HCT116 (cell line): ENCODE results near the gene SULT1C4. TPM values are rescaled to one million over a fixed set of nuclear protein-coding genes. Genes with fewer than 3 reads are reported as not detected.

Experiments
- ATAC-seq: fragments of 200-7000 bp; cut with Tn5 transposase; 2 replicates; pipeline ENCODE4 v1.9.1; 2020; ENCODE audit warnings: mild to moderate bottlenecking, moderate library complexity
- BruUV-seq: library from RNA; stranded (reverse); fragments of 400-500 nt; replicated peaks from 2 replicates; lab custom pipeline; 2021; lab: Mats Ljungman, UMichigan
- CTCF ChIA-PET: fragments of 300-600 bp; sonication (Branson Sonifier 250); formaldehyde crosslinking; loops from one replicate; lab custom pipeline; 2021; ENCODE audit warnings: antibody characterized with exemption; lab: Charles Lee
- POLR2A ChIA-PET: fragments of 300-600, 350-600 bp; sonication (Branson Sonifier 250); formaldehyde crosslinking; loops from one replicate; lab custom pipeline; 2021; ENCODE audit warnings: antibody characterized with exemption; lab: Charles Lee
- RAD21 ChIA-PET, 2 experiments: fragments of 300-600 bp; sonication (Branson Sonifier 250); formaldehyde crosslinking; loops; one replicate each; lab custom pipeline; 2023; ENCODE audit warnings: low total read pairs in 2 of 2; ENCODE audit not compliant: uncharacterized antibody in 2 of 2, unreplicated experiment in 2 of 2, low non-redundant PET in 1 of 2; lab: Charles Lee
- DNase-seq: peaks from one replicate; pipeline ENCODE4 v3.0.0-alpha.2; 2010; ENCODE audit warnings: low read depth, low spot score
- H2AFZ ChIP-seq: fragments of 200-600 bp; shearing (Covaris generic), sonication (generic); 2 replicates; pipeline ENCODE4 v1.6.1; 2017; ENCODE audit warnings: low read depth, mixed run types, mixed read lengths, antibody characterized with exemption, low read length; ENCODE audit not compliant: poor library complexity, severe bottlenecking
- H3K27ac ChIP-seq: 2 replicates; pipeline ENCODE4 v1.5.1; 2012; ENCODE audit warnings: low read depth, low read length
- H3K27me3 ChIP-seq: fragments of 200-600 bp; sonication (generic); 2 replicates; pipeline ENCODE4 v1.6.1; 2016; ENCODE audit warnings: mixed run types, low read length, mixed read lengths; ENCODE audit not compliant: insufficient read depth
- H3K36me3 ChIP-seq, 2 experiments: fragments of 200-500 bp in 1 of 2; fragments of 200-600 bp in 1 of 2; sonication (Bioruptor generic) in 1 of 2; sonication (generic) in 1 of 2; 2 replicates each; pipeline versions ENCODE4 v1.5.1 to v1.6.1; 2014 to 2016; ENCODE audit warnings: low read length in 2 of 2, inconsistent platforms in 1 of 2, mixed read lengths in 1 of 2, mixed run types in 1 of 2; ENCODE audit not compliant: insufficient read depth in 2 of 2, control insufficient read depth in 1 of 2
- H3K4me1 ChIP-seq, 2 experiments: fragments of 200-600 bp in 1 of 2; sonication (generic) in 1 of 2; 2 replicates each; pipeline versions ENCODE4 v1.5.1 to v1.6.1; 2012 to 2017; ENCODE audit warnings: low read length in 2 of 2, inconsistent platforms in 1 of 2, mild to moderate bottlenecking in 1 of 2, mixed read lengths in 1 of 2, mixed run types in 1 of 2, moderate library complexity in 1 of 2; ENCODE audit not compliant: insufficient read depth in 2 of 2, control insufficient read depth in 1 of 2
- H3K4me2 ChIP-seq: fragments of 200-600 bp; sonication (generic); 2 replicates; pipeline ENCODE4 v1.6.1; 2017; ENCODE audit warnings: mixed run types, low read length, mixed read lengths
- H3K4me3 ChIP-seq, 2 experiments: fragments of 200-600 bp in 1 of 2; sonication (generic) in 1 of 2; replicated peaks in 1 of 2; 2 replicates each; pipeline ENCODE4 v1.5.1; 2011 to 2016; ENCODE audit warnings: low read length in 2 of 2, control low read depth in 1 of 2, low read depth in 1 of 2, mild to moderate bottlenecking in 1 of 2, mixed read lengths in 1 of 2, mixed run types in 1 of 2
- H3K79me2 ChIP-seq: fragments of 200-600 bp; sonication (generic); 2 replicates; pipeline ENCODE4 v1.6.1; 2017; ENCODE audit warnings: mild to moderate bottlenecking, mixed run types, low read length, moderate library complexity, mixed read lengths; ENCODE audit not compliant: insufficient read depth
- H3K9ac ChIP-seq: fragments of 200-600 bp; sonication (generic); 2 replicates; pipeline ENCODE4 v1.6.1; 2016; ENCODE audit warnings: low read length, mixed read lengths
- H3K9me2 ChIP-seq: fragments of 200-600 bp; sonication (generic), shearing (Covaris generic); 2 replicates; pipeline ENCODE4 v1.6.1; 2017; ENCODE audit warnings: mixed run types, mild to moderate bottlenecking, moderate library complexity; ENCODE audit not compliant: insufficient read depth
- H3K9me3 ChIP-seq, 2 experiments: fragments of 200-500 bp in 1 of 2; fragments of 200-600 bp in 1 of 2; sonication (Bioruptor generic) in 1 of 2; sonication (generic) in 1 of 2; 2 replicates each; pipeline ENCODE4 v1.6.1; 2014 to 2017; ENCODE audit warnings: low read length in 2 of 2, mixed read lengths in 2 of 2, inconsistent platforms in 1 of 2, low read depth in 1 of 2, mild to moderate bottlenecking in 1 of 2, mixed run types in 1 of 2, moderate library complexity in 1 of 2; ENCODE audit not compliant: control insufficient read depth in 1 of 2, insufficient read depth in 1 of 2
- H4K20me1 ChIP-seq: fragments of 200-600 bp; sonication (generic), shearing (Covaris generic); 2 replicates; pipeline ENCODE4 v1.6.1; 2017; ENCODE audit warnings: mixed run types, mild to moderate bottlenecking, moderate library complexity; ENCODE audit not compliant: insufficient read depth
- EGR1 ChIP-seq: IDR thresholded peaks from 2 replicates; pipeline ENCODE4 v1.6.1; 2012; ENCODE audit warnings: low read depth
- ELF1 ChIP-seq: IDR thresholded peaks from 2 replicates; pipeline ENCODE4 v1.6.1; 2012; ENCODE audit warnings: low read depth, borderline replicate concordance
- EZH2 ChIP-seq: fragments of 200-600 bp; sonication (generic); IDR thresholded peaks from 2 replicates; pipeline ENCODE4 v1.6.1; 2017; ENCODE audit warnings: antibody characterized with exemption, mixed run types
- EZH2phosphoT487 ChIP-seq: fragments of 200-600 bp; IDR thresholded peaks from 2 replicates; pipeline ENCODE4 v1.6.1; 2018; ENCODE audit warnings: antibody characterized with exemption, borderline replicate concordance
- FOSL1 ChIP-seq: IDR thresholded peaks from 2 replicates; pipeline ENCODE4 v1.6.1; 2012; ENCODE audit warnings: low read depth
- RAD21 ChIP-seq: IDR thresholded peaks from 2 replicates; pipeline ENCODE4 v1.6.1; 2012; ENCODE audit warnings: low read depth, mild to moderate bottlenecking
- SIN3A ChIP-seq: IDR thresholded peaks from 2 replicates; pipeline ENCODE4 v1.6.1; 2012; ENCODE audit warnings: low read depth
- ZFX ChIP-seq: fragments of 450-650 bp; IDR thresholded peaks from 2 replicates; pipeline ENCODE4 v1.6.1; 2017
- ZNF274 ChIP-seq: fragments of 200-500 bp; sonication (Bioruptor generic); IDR thresholded peaks from 2 replicates; pipeline ENCODE4 v1.6.1; 2014; ENCODE audit warnings: mild to moderate bottlenecking, low read depth, low read length, inconsistent platforms
- intact Hi-C: fragments of 100-400 bp; cut with micrococcal nuclease; formaldehyde crosslinking; loops from 2 replicates; pipeline ENCODE4 v1.10.0; 2022
- total RNA-seq: library from RNA; stranded (reverse); gene quantifications from one replicate; pipeline ENCODE4 v1.2.1, GENCODE V29; 2021; ENCODE audit not compliant: unreplicated experiment
- TF ChIP-seq, protein P1 (sequence below), 3 experiments: fragments of 200-600 bp in 1 of 3; sonication (generic) in 1 of 3; IDR thresholded peaks in 2 of 3; conservative IDR thresholded peaks in 1 of 3; 2 replicates each; pipeline ENCODE4 v1.5.1; 2012 to 2017; ENCODE audit warnings: low read depth in 2 of 3, low read length in 2 of 3, antibody characterized with exemption in 1 of 3, borderline replicate concordance in 1 of 3, control low read depth in 1 of 3, mild to moderate bottlenecking in 1 of 3, mixed read lengths in 1 of 3, mixed run types in 1 of 3, moderate library complexity in 1 of 3; ENCODE audit not compliant: insufficient read depth in 1 of 3

SULT1C4 gene
- total RNA-seq, 1 experiment from 2014 or later: not detected

DNA sequence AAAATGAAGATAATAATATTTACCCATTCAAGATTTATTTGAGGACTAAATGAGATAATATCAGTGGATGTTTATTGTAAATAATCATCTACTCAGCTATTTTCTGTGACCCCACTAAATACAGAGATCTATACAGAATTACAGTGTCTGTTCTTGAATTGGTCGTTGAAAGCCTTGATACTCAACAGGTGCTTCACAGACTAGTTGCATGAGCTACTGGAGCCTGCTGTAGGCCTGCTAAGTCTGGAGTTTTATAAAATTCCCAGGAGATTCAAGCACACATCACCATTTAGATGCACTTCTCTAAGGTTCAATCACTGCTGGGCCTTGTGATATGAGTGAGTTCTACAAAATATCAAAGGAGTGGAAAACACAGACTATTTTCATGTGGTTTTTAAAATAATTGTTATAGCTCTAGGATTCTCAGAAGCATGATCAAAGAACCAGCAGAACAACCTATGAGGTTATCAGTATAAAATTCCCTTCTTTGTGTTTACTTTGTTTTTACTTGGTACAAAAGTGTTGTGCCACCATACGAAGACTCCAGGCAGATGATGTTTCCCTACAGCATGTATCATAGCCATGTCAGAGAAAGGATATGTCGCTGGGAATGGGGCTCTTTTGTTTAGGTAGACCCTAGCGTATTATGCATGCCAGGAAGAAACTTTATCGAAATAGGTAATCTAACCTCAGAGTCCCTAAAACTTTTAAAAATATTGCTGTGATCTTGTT lies 7.1 kb downstream of the SULT1C4 start:
- RAD21 ChIA-PET: no interaction called here
- BruUV-seq: no TSS peak
- no peak overlapping the region for H3K27ac ChIP-seq

DNA sequence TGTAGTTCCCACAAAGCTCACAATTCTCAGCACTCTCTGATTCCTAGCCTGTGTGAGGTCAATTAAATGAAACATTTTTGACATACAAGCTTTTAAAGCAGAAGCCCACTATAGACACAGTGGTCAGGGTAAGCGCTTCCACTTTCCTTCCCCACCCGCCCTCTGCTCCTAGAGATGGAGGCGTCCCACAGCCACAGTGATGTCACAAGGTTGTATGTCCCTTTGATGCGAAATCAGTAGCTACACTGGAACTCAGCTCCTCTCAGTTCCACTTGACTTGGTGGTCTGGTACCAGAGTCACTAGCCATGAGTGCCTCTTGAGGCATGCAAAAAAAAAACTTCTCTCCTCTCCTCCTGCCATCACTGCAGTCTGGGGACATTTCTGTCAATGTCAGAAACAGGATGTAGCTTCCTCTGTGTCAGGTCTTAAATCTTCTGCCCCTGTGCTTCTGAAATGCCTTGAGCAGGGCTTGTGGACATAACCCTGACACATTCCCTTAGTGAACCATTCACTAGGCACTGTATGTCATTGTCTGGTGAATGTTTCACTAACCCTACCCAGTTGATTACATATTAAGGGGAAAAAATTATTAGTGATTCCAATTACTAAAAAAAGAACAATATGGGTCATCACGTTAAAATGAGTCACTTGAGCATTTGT lies 7.8 kb downstream of the SULT1C4 start:
- Histone ChIP-seq H3K9me2 (no peaks in the 10 kb centered on the region), H3K9ac (no peak overlapping the region), H3K27ac (no peak overlapping the region), H3K9me3 (no peaks in the 10 kb centered on the region), H3K4me1 (no peaks in the 10 kb centered on the region), H3K79me2 (no peaks in the 10 kb centered on the region), H4K20me1 (no peaks in the 10 kb centered on the region), H3K36me3 (no peaks in the 10 kb centered on the region), H2AFZ (no peak overlapping the region), H3K4me3 (no peak overlapping the region), H3K27me3 (no peaks in the 10 kb centered on the region), H3K4me2 (no peak overlapping the region)
- POLR2A ChIA-PET: no interaction called here
- CTCF ChIA-PET: interaction anchor here (0.7 kb wide), 1 partner anchor 251 kb away, joined by 3 read pairs; no protein-coding TSS in a partner anchor
- no peak for DNase-seq
- RAD21 ChIA-PET: no interaction called here
- no TSS peak for BruUV-seq
- no peak for ATAC-seq
- TF ChIP-seq, protein P1, sequence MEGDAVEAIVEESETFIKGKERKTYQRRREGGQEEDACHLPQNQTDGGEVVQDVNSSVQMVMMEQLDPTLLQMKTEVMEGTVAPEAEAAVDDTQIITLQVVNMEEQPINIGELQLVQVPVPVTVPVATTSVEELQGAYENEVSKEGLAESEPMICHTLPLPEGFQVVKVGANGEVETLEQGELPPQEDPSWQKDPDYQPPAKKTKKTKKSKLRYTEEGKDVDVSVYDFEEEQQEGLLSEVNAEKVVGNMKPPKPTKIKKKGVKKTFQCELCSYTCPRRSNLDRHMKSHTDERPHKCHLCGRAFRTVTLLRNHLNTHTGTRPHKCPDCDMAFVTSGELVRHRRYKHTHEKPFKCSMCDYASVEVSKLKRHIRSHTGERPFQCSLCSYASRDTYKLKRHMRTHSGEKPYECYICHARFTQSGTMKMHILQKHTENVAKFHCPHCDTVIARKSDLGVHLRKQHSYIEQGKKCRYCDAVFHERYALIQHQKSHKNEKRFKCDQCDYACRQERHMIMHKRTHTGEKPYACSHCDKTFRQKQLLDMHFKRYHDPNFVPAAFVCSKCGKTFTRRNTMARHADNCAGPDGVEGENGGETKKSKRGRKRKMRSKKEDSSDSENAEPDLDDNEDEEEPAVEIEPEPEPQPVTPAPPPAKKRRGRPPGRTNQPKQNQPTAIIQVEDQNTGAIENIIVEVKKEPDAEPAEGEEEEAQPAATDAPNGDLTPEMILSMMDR (IDR thresholded peaks at IDR 0.05 in 2 of 3, conservative IDR thresholded peaks at IDR 0.05 in 1 of 3; ENCODE audit: borderline replicate concordance in 1 of 3, insufficient read depth in 1 of 3, low read depth in 2 of 3, low read length in 2 of 3): no peak
- TF ChIP-seq RAD21 (no peak), EGR1 (no peak), EZH2 (no peak), SIN3A (no peak), ZNF274 (no peak)
- intact Hi-C loops: no loop called here

More for the DNA sequence above, 7.1 kb downstream of the SULT1C4 start:
- ChIA-PET CTCF (interaction anchor here (0.7 kb wide), 1 partner anchor 252 kb away, joined by 3 read pairs; no protein-coding TSS in a partner anchor), POLR2A (no interaction called here)
- Histone ChIP-seq H3K79me2 (no peaks in the 10 kb centered on the region), H3K9ac (no peak overlapping the region), H3K4me2 (no peak overlapping the region), H3K4me3 (no peak overlapping the region), H3K4me1 (no peaks in the 10 kb centered on the region), H3K9me3 (no peaks in the 10 kb centered on the region), H3K27me3 (no peaks in the 10 kb centered on the region), H3K36me3 (no peaks in the 10 kb centered on the region)
- DNase-seq (no peak), ATAC-seq (no peak)
- intact Hi-C loops: no loop called here
- TF ChIP-seq ZNF274 (no peak), EZH2 (no peak), FOSL1 (no peak), ELF1 (no peak), ZFX (no peak), EZH2phosphoT487 (no peak)
- TF ChIP-seq, all 23 proteins: peak for 0
- Histone ChIP-seq H4K20me1 (no peaks in the 10 kb centered on the region), H2AFZ (no peak overlapping the region), H3K9me2 (no peaks in the 10 kb centered on the region)
